OCI-LY7 (cell line): Measurements from ENCODE around the gene OMA1.

Experiments used
- CTCF ChIP-seq: fragments of 200-600 bp; sonication (generic); conservative IDR thresholded peaks from 2 replicates; pipeline ENCODE4 v1.5.1; 2014; ENCODE audit warnings: mild to moderate bottlenecking, antibody characterized with exemption, low read length, moderate library complexity, mixed read lengths
- EZH2phosphoT487 ChIP-seq: fragments of 200-600 bp; sonication (generic); IDR thresholded peaks from 2 replicates; pipeline ENCODE4 v1.6.1; 2018; ENCODE audit warnings: low read depth, borderline replicate concordance, mild to moderate bottlenecking, mixed run types, antibody characterized with exemption, low read length, moderate library complexity, mixed read lengths

GRCh38 chr1:58469016-58469415 lies 77.5 kb downstream of the OMA1 start:
- TF ChIP-seq CTCF, result no peak
- TF ChIP-seq EZH2phosphoT487, result no peak
